Measurements from ENCODE around the gene MRPL27.

MRPL27 gene

DNA sequence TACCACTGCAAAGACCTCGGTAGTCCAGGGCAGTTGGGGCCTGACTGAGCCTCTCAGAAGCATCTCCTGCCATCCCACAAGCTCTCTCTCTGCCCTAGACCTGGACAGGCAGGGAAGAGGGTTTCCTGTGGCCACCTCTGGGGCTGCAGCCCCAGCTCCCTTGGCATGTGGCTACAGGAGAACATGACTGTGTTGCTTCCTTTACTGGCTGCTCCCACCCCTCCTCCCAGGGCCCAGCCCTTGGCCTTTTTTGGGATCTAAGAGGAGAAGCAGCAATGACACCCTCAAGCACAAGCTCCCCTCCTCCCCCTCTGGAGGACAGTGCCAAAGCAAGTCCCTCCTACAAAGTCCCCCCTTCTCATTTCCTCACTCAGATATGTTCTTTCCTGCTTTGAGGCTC lies 5.6 kb downstream of the MRPL27 start:
- Histone ChIP-seq H3K9me2 (replicated peaks; ENCODE audit: low read depth, low read length) (no peaks in the 10 kb centered on the region), H3K79me2 (ENCODE audit: insufficient read depth, low read length) (peaks cover 38% of the 10 kb centered on the region), H3K9ac (ENCODE audit: low read depth, low read length, poor library complexity, severe bottlenecking) (no peak overlapping the region), H3K27me3 (ENCODE audit: insufficient read depth, low read length, poor library complexity, severe bottlenecking) (no peaks in the 10 kb centered on the region), H3K36me3 (ENCODE audit: insufficient read depth, low read length) (peaks cover 44% of the 10 kb centered on the region), H3F3A (ENCODE audit: low read depth) (no peaks in the 10 kb centered on the region), H3K4me1 (ENCODE audit: insufficient read depth, low read length, poor library complexity, severe bottlenecking) (peaks cover 19% of the 10 kb centered on the region), H2AFZ (ENCODE audit: low read length) (no peak overlapping the region), H4K20me1 (ENCODE audit: insufficient read depth, low read length, poor library complexity, severe bottlenecking) (no peaks in the 10 kb centered on the region), H3K4me3 (ENCODE audit: low read length, poor library complexity, severe bottlenecking) (no peak overlapping the region), H3K4me2 (ENCODE audit: low read depth, low read length, poor library complexity, severe bottlenecking) (no peak overlapping the region), H3K9me3 (ENCODE audit: insufficient read depth, low read depth, low read length) (no peaks in the 10 kb centered on the region)
- TF ChIP-seq, protein P1, sequence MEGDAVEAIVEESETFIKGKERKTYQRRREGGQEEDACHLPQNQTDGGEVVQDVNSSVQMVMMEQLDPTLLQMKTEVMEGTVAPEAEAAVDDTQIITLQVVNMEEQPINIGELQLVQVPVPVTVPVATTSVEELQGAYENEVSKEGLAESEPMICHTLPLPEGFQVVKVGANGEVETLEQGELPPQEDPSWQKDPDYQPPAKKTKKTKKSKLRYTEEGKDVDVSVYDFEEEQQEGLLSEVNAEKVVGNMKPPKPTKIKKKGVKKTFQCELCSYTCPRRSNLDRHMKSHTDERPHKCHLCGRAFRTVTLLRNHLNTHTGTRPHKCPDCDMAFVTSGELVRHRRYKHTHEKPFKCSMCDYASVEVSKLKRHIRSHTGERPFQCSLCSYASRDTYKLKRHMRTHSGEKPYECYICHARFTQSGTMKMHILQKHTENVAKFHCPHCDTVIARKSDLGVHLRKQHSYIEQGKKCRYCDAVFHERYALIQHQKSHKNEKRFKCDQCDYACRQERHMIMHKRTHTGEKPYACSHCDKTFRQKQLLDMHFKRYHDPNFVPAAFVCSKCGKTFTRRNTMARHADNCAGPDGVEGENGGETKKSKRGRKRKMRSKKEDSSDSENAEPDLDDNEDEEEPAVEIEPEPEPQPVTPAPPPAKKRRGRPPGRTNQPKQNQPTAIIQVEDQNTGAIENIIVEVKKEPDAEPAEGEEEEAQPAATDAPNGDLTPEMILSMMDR (conservative IDR thresholded peaks at IDR 0.05; ENCODE audit: low read length) = no peak
- TF ChIP-seq EZH2phosphoT487 (IDR thresholded peaks at IDR 0.05; ENCODE audit: borderline replicate concordance) = no peak

DNA sequence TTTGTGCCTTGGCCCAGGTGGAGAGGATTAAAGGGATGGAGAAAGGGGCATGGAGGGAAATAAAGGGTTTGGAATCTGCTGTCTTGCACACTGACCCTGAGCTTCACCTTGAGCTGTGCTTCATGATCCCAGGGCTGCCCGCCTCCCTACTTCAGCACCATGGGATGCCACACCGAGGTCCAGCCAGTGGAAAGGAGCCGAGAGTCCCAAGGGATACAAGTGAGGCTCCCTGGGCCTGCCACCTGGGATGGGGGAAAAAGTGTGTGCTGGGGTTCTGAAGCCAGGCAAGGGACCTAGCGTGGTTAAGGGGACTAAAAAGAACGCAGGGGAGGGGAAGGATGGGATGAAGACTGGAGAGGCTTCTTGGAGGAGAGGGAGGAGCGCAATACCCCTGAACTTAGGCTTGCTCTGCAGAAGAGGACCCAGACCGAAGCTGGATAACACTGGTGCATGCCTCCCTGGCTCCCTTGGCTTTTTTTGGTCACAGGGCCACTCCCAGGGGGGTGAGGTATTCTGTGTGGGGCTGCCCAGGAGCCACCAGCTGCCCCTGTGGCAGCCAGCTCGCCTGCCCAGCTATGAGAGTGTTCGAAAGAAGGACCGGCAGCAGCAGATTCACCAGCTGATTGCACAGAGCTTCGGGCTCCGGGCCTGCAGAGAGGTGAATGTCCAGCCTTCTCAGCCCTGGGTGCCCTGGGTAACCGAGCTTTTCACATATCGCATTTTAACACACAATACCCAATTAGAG lies 7.2 kb downstream of the MRPL27 start:
- TF ChIP-seq EZH2phosphoT487 (IDR thresholded peaks at IDR 0.05; ENCODE audit: borderline replicate concordance) = no peak
- TF ChIP-seq, protein P1 (conservative IDR thresholded peaks at IDR 0.05; ENCODE audit: low read length) = no peak
- H3K4me2 ChIP-seq (ENCODE audit: low read depth, low read length, poor library complexity, severe bottlenecking) = no peak overlapping the region
- no peaks in the 10 kb centered on the region for H3F3A ChIP-seq (ENCODE audit: low read depth)
- peaks cover 22% of the 10 kb centered on the region for H3K79me2 ChIP-seq (ENCODE audit: insufficient read depth, low read length)
- H3K9me3 ChIP-seq (ENCODE audit: insufficient read depth, low read depth, low read length) = no peaks in the 10 kb centered on the region
- no peaks in the 10 kb centered on the region for H3K27me3 ChIP-seq (ENCODE audit: insufficient read depth, low read length, poor library complexity, severe bottlenecking)
- no peak overlapping the region for H3K4me3 ChIP-seq (ENCODE audit: low read length, poor library complexity, severe bottlenecking)
- peaks cover 44% of the 10 kb centered on the region for H3K36me3 ChIP-seq (ENCODE audit: insufficient read depth, low read length)
- H2AFZ ChIP-seq (ENCODE audit: low read length) = no peak overlapping the region
- H4K20me1 ChIP-seq (ENCODE audit: insufficient read depth, low read length, poor library complexity, severe bottlenecking) = no peaks in the 10 kb centered on the region
- H3K9me2 ChIP-seq (replicated peaks; ENCODE audit: low read depth, low read length) = no peaks in the 10 kb centered on the region
- peaks cover 5% of the 10 kb centered on the region for H3K4me1 ChIP-seq (ENCODE audit: insufficient read depth, low read length, poor library complexity, severe bottlenecking)
- H3K9ac ChIP-seq (ENCODE audit: low read depth, low read length, poor library complexity, severe bottlenecking) = no peak overlapping the region

DNA sequence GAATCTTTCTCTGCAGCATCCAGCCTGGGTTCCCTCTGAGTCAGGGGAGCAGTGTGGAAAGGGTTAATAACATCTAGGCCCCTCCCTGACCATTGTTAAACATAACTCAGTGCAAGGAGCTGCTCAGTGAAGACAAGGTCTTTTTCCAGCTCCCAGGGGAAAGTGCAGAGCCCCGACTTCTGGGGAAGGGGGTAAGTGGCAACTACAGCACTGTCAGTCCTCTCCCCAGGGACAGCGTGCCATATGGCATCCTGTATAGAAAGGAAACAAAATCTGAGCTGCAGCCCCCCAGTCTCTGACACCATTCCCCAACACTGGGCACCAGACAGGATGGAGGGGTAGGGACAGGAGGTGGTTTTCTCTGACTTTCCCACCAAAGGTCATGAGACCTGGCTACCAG lies 7.8 kb downstream of the MRPL27 start:
- no peak overlapping the region for H2AFZ ChIP-seq (ENCODE audit: low read length)
- no peaks in the 10 kb centered on the region for H3K9me3 ChIP-seq (ENCODE audit: insufficient read depth, low read depth, low read length)
- no peaks in the 10 kb centered on the region for H3K27me3 ChIP-seq (ENCODE audit: insufficient read depth, low read length, poor library complexity, severe bottlenecking)
- H3K9me2 ChIP-seq (replicated peaks; ENCODE audit: low read depth, low read length) = no peaks in the 10 kb centered on the region
- H3F3A ChIP-seq (ENCODE audit: low read depth) = no peaks in the 10 kb centered on the region
- H3K9ac ChIP-seq (ENCODE audit: low read depth, low read length, poor library complexity, severe bottlenecking) = no peak overlapping the region
- no peak overlapping the region for H3K4me2 ChIP-seq (ENCODE audit: low read depth, low read length, poor library complexity, severe bottlenecking)
- H4K20me1 ChIP-seq (ENCODE audit: insufficient read depth, low read length, poor library complexity, severe bottlenecking) = no peaks in the 10 kb centered on the region
- TF ChIP-seq EZH2phosphoT487 (IDR thresholded peaks at IDR 0.05; ENCODE audit: borderline replicate concordance) = no peak
- TF ChIP-seq, protein P1 (conservative IDR thresholded peaks at IDR 0.05; ENCODE audit: low read length) = no peak
- peaks cover 16% of the 10 kb centered on the region; the same call in 1 of the 2 replicates for H3K79me2 ChIP-seq (ENCODE audit: insufficient read depth, low read length)
- no peaks in the 10 kb centered on the region for H3K4me1 ChIP-seq (ENCODE audit: insufficient read depth, low read length, poor library complexity, severe bottlenecking)
- no peak overlapping the region for H3K4me3 ChIP-seq (ENCODE audit: low read length, poor library complexity, severe bottlenecking)
- H3K36me3 ChIP-seq (ENCODE audit: insufficient read depth, low read length) = peaks cover 39% of the 10 kb centered on the region
